Dedifferentiated amniotic fluid mesenchymal stem cell (primary cell): ENCODE data around the gene HIVEP3.

Experiments used
- DNase-seq: peaks from one replicate; pipeline ENCODE4 v3.0.0-alpha.2; 2016; ENCODE audit errors: extremely low spot score

HIVEP3 gene

GRCh38 chr1:41848216-41848952 lies 70.3 kb downstream of the HIVEP3 start:
- no peak for DNase-seq

- DNase-seq, result no peak
Observed at GRCh38 chr1:41847733-41848132, 71.0 kb downstream of the HIVEP3 start.

DNA sequence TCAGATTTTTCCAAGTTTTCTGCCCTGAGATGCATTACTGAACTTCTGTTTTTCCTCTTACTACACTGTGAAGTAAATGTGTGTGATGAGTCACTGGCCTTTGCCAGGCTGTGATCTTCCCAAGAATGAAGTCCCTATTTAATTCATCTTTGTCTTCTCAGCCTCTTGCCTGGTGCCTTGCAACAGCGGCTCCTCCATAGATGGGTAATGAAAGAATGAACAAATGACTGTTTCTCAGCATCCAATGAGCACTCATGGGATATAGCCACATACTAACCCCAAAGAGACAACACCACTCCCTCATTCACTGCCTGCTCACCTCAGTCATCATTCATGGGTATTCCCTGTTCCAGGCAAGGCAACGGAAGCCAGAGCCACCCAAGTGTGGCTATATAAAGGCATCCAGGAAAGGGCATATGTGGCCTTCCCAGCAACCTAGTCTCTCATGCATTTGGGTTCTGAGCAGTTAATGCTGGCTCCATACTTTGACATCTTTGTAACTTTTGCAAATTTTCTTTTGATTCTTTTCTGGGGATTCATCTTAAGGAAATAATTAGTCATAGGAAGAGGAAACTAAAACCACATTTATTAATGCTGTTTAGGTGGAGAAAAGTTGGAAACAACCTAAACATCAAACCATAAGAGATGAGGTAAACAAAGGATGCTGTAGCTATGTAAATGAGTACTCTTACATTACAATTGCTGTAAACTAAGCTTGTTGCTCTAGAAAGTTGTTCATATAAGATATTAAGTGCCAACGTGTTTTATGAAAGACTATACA lies 71.9 kb downstream of the HIVEP3 start:
- DNase-seq, result no peak

- no peak for DNase-seq
Observed at GRCh38 chr1:41844781-41845272, 73.9 kb downstream of the HIVEP3 start.

DNA sequence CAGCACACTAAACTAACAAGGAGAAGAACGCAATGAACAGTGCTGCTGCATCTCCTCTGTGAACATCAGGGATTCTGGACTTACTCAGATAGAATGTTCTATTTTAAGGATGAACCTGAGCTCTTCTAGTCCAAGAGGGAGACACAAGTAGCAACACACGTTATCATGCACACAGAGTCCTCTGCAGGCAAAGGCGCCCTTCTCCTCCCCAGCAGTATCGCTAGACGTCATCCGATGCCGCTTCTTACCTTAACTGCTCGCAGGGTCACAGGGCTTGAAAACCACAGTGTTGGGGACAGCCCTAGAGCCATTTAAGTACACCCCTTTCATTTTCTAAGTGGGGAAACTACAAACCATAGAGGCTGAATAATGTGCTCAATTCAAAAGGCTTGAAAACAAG lies 74.5 kb downstream of the HIVEP3 start:
- no peak for DNase-seq

- DNase-seq, result peak; percentile 63
Observed at GRCh38 chr1:41842993-41843755, 75.5 kb downstream of the HIVEP3 start.

GRCh38 chr1:41842326-41842725 lies 76.4 kb downstream of the HIVEP3 start:
- no peak for DNase-seq

DNA sequence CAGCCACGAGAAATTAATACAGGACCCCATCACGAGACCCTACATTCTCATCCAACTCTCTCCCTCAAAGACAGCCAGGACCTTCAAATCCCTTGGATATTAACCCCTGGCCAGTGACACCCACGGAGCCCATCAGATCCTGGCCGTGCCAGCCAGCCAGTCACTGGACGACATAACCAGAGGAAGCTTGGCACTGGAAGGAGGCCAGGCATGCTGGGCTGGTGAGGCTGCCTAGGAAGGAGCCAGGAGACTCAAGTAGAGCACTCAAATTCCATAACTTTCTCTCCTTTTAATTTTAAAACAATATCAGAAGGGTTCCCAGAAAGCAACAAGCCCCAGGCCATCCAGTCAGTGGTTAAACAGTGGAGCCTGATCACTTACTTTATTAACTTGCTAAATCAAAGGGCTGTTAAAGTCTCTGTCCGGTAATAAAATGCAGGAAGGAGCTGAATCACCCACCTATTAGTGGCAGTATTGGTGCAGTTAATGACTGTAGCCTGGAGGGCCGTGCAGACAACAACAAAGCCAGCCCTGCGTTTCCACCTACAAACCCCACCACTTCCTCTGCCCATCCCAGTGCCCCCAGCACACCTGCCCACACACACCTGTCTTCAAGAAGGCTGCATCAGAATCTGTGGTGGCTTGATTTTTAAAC lies 78.0 kb downstream of the HIVEP3 start:
- DNase-seq, result no peak

DNA sequence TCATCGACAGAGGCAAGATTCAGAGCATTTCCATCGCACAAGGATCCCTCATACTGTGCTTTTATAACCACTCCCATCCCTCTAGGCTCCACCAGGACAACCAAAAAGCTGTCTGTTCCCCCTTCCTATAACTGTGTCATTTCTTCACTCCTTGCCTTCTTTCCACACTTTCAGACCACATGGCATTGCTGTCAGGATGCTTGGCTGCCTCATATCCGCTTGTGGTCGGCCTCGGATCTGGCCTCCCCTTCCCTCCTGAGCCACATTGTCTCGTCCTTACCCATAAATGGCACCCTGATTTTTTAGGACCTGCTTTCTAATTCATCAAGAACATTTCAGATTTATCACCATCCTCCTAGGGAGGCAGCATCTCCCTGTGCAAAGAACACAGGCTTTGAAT lies 80.5 kb downstream of the HIVEP3 start:
- DNase-seq, result no peak

GRCh38 chr1:41837691-41838090 lies 81.0 kb downstream of the HIVEP3 start:
- no peak for DNase-seq

- DNase-seq, result no peak
Observed at GRCh38 chr1:41835485-41835884, 83.2 kb downstream of the HIVEP3 start.

GRCh38 chr1:41833519-41834000 lies 85.2 kb downstream of the HIVEP3 start:
- no peak for DNase-seq

DNA sequence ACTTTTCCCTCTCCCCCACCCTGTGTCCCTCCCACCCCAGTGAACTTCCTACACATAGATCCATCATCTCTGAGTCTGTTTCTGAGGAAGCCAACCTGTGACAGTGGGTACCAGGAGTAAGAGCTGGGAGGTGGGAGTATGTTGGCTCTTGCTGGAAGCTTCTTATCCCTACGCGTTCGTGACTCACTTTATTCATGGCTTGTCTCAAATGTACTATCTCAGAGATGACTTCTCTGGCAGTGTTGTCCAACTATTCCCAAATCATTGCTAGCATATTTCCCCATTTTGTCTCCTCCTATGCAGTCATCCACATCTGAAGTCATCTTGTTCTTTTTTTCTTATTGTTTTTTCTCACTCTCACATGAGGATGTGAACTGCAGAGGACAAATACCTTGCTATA lies 88.0 kb downstream of the HIVEP3 start:
- no peak for DNase-seq

- no peak for DNase-seq
Observed at GRCh38 chr1:41827991-41828570, 90.6 kb downstream of the HIVEP3 start.

DNA sequence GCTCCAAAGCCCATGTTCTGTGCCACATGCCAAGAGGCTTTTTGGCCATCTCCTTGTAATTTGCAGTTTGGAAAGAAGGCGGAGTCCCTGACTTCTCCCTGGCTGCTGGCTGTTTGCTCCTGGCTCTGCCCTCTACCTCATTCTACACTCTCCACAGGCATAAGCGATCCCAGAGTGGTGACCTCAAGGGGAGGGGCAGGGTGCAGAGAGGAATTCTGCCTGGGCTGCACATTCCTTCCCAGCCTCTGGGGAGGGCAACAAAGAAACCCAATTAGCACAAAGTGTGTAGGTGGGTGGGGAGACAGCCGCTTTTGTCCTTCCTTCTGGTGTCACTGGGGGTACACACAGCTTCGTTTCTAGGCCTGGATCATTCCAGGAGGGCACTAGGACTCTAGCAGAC lies 95.3 kb downstream of the HIVEP3 start:
- DNase-seq, result no peak

- DNase-seq, result no peak
Observed at GRCh38 chr1:41822866-41823265, 95.9 kb downstream of the HIVEP3 start.

- no peak for DNase-seq
Observed at GRCh38 chr1:41819843-41820242, 98.9 kb downstream of the HIVEP3 start.

DNA sequence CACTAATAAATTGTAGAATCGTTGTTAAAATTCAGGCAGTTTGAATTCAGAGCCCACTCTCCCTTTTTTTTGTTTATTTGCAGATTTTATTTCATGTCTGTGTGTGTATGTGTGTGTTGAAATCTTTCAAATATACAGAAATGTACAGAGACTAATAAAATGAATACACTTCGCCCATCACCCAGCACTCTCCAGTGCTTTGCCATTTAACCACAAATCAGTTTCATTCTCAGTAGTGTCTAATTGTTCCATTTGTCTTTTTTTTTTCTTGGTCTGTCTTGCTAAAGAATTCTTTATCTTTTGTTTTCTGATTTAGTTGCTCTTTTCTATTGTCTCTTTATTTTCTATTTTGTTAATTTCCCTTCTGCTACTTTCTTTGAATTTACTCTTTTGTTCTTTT lies 99.7 kb downstream of the HIVEP3 start:
- DNase-seq, result no peak

- no peak for DNase-seq
Observed at GRCh38 chr1:41816061-41816460, 102.7 kb downstream of the HIVEP3 start.

DNA sequence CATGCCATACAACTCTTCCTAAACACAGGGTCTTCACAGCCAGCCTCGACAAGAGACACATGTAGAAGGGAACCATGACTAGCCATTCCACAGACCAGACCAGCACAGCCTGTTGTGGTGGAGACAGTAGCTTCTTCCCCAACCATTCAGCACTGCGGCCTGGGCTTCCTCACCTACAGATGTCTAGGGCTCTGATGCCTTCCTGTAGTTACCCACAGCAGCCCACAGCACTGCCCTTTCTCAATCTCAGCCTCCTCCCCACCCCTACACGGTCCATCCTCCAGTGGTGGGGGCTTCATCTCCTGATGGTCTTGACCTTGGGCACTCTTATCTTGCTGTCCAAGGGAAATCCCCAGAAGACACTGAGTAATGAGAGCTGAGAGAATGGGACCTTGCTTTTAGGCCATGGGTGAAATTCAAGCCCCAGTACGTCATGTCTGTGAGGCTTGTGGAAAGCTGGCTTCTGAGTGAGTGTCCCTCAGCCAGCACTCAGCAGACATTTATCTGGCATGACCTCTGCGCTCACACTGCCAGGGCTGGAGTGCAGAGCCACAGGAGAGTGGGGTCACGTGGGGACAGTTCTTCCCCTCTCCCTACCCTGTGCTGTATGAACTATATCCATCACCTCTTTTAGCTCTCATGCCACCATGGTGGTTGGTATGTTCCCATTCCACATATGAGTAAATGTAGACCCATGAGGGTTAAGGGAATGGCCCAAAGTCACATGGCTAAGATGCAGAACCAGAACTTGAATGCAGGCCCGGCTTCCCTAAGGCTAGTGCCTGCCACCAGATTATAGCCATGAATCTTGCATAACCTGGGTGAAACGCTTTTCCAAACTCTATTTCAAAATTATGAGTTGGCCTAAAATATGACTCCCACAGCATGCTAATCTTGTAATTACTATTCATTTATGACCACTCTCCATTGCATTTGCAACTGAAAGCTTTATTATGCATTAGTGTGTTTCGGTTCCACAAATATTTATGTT lies 104.7 kb downstream of the HIVEP3 start:
- no peak for DNase-seq
